Measurements from ENCODE around the gene NEXN.
"Not testable (repeated sequence)": the region's sequence is repeated elsewhere in the genome, so short reads cannot be mapped to it uniquely, and the experiment has no call there.

Gene NEXN

DNA sequence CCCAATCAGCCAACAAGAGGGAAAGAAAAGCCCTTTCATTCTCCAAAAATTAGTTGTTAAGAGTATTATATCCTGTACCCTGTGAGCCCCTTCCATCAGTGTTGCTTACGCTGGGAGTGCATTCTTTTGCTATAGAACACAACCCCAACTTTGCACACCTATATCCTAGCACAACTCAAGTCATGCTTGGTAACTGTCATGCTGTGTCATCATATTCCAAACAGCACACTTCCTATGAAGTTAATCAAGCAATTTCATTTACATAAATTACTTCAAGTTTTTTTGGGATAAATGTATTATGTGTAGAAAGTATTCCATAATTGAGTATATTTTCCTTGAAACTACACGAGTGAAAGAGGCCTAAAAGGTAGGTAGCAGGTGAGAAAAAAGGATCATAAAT lies 70.4 kb downstream of the NEXN start:
- DNase-seq (ENCODE audit: low read depth in 2 of 3, low spot score in 1 of 3), result no peak

DNA sequence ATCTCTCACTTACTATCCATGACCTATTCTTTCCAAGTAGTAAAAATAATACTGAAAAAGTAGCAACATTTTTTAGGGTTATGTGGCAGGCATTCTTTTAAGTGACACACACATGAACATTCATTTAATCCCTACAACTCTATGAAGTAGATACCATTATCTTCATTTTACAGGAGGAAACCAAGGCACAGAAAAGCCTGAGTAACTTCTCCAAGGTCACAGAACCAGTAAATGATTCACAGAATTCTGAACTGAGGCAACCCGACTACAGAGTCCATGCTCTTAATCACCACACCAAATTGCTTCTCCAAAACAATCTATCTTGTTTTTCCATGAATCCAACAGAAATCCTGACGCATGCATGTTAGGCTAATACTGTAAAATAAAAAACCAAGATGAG lies 73.0 kb downstream of the NEXN start:
- DNase-seq (ENCODE audit: low read depth in 2 of 3, low spot score in 1 of 3), result no peak

DNA sequence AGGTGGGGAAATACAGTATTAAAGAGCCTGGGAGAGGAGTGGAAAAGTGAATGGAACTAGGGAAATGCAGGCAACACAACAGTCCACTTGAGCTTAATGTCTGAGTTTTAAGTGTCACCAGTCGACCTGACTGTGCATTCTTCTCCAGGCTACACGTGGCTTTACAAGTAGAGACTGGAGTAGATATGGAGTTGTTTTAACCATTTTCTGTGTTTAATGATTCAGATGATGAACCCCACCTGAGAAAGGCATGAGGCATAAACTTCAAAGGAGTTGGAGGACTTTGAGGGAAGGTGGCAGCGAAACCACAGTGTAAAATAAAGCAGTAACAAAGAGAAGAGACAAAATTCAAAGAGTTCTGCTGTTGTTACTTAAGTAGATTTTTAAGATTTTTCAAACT lies 77.9 kb downstream of the NEXN start:
- no peak for DNase-seq (ENCODE audit: low read depth in 2 of 3, low spot score in 1 of 3)

DNA sequence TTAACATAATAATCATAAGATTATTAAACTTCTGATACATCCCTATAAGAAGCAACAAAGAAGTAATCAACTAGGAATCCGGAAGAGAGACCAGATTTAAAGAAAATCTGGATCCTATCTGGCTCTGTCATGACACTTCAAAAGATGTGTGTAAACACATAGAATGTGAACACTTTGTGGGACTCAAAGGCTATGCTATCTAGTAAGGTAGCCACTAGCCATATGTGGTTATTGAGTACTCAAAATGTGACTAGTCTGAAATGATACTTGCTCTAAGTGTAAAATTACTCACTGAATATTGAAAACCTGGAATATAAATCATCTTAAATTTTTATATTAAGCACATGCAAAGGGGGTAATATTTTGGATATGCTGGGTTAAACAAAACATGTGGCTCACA lies 81.8 kb downstream of the NEXN start:
- DNase-seq (ENCODE audit: low read depth in 2 of 3, low spot score in 1 of 3), result no peak

DNA sequence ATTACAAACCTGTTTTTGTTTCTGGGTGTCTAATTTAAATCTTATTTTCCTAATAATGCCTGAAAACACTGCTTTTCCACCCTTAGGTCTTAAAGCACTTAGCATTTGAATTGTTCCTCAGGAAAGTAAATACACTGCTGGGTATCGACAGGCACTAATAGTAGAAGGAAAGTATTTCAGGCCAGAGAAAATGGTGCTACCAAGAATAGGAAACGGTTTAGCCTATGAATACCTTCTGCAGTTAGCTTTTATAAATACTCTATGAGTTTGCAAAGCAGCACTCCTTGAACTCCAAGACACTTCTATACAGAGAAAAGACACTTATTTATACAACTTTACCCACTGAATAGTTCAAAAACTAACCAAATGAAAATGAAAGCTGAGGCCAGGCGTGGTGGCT lies 83.7 kb downstream of the NEXN start:
- DNase-seq (ENCODE audit: low read depth in 2 of 3, low spot score in 1 of 3), result no peak

DNA sequence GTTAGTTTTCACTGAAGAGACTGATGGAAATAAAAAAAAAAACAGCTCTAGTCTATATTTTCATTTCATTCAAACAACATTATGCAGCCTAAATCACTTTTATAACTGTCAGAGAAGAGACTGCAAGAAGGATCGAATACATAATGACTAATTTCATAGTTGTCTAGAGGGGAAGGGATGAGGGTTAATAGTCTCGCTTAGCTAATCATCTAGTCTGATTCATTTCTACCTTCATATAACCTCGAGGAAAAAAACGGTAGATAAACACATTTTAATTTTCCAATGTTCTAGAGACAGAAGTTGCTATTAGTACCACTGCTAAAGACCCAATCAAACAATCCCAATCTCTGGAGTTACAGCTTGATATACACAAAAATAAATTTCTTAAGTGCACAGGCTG lies 87.0 kb downstream of the NEXN start:
- no peak for DNase-seq (ENCODE audit: low read depth in 2 of 3, low spot score in 1 of 3)

DNA sequence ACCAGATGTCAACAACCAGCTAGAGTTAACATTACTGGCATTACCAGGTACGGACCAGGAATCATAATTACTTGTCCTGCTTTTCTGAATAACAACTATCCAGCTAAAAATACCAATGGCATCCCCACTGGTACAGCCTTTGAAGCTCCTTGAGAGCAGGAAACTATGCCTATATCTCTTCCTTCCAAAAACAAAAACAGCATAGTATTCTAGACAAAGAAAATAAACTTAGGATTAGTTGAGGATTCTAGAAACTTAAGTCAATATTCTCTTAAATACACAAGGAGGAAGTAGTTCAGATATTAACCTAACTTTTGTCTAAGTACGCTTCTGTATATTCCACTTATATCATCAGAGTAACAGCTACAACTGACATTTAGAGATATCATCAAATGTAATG lies 87.5 kb downstream of the NEXN start:
- DNase-seq (ENCODE audit: low read depth in 2 of 3, low spot score in 1 of 3), result no peak

DNA sequence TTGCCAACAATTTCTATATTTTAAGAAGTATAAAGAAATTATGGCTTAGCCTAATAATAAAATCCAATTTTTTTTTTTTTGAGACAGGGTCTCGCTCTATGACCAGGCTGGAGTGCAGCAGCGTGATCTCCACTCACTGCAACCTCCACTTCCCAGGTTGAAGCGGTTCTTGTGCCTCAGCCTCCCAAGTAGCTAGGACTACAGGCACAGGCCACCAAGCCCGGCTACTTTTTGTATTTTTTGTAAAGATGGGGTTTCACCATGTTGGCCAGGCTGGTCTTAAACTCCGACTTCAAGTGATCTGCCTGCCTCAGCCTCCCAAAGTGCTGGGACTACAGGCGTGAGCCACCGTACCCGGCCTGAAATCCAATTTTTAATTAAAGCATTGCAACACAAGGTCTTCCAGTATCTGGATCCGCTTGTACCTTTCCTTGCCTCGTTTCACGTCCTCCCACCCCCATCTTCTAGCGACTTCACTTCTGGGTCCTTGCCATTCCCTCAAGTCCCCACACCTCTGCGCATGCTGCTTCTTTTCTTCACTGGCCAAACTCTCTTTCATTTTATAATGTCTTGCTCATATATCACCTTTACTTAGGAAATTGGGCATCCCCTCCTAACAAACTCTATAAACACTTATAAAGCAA lies 88.1 kb downstream of the NEXN start:
- DNase-seq (ENCODE audit: low read depth in 2 of 3, low spot score in 1 of 3), result no peak

DNA sequence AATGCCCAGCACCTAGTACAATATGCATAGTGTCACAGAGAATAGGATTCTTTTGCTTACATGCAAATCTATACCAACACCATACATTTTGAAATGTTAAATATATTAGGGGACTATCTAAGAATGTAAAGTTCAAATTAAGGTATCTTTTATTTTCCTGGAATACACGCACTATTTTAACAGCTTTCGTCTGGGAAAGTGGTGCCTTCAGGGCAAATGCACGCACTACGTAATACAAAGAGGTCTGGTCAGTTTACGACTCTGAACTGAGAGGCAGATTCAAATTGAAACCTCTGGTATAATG lies 89.5 kb downstream of the NEXN start:
- DNase-seq (ENCODE audit: low read depth in 2 of 3, low spot score in 1 of 3), result no peak

DNA sequence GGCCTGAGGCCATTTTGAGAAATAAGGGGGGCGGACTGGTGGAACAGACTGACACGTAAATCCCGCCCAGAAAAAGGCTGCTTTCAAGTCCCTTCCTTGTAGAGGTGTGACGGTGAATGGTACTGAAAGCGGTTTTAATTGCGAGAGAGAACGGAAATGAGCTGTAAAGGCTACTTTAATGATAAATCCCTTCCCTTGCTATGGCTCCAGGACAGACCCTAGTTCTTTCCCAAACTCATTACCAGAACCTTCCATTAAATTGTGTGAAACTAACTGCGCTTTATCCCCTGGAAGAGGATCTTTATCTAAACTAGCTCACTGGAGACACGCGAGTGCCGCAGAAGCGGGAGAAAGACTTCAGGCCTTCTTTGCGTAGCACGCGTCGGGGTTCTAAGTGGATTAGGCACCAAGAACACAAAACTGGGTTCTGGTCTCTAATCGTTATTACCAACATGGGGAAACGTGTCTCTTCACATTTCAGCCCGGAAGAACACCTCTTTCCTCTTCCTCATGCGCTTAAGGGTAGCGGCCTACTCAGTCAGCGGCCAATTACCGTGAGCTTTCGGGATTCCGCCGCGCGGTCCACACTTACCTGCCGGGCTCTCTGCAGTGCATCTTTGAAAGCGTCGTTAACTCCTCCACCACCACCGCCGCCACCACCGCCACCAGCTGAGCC lies 90.0 kb downstream of the NEXN start:
- peak; percentile 65 to 77 (median 70) for DNase-seq (ENCODE audit: low read depth in 2 of 3, low spot score in 1 of 3)

DNA sequence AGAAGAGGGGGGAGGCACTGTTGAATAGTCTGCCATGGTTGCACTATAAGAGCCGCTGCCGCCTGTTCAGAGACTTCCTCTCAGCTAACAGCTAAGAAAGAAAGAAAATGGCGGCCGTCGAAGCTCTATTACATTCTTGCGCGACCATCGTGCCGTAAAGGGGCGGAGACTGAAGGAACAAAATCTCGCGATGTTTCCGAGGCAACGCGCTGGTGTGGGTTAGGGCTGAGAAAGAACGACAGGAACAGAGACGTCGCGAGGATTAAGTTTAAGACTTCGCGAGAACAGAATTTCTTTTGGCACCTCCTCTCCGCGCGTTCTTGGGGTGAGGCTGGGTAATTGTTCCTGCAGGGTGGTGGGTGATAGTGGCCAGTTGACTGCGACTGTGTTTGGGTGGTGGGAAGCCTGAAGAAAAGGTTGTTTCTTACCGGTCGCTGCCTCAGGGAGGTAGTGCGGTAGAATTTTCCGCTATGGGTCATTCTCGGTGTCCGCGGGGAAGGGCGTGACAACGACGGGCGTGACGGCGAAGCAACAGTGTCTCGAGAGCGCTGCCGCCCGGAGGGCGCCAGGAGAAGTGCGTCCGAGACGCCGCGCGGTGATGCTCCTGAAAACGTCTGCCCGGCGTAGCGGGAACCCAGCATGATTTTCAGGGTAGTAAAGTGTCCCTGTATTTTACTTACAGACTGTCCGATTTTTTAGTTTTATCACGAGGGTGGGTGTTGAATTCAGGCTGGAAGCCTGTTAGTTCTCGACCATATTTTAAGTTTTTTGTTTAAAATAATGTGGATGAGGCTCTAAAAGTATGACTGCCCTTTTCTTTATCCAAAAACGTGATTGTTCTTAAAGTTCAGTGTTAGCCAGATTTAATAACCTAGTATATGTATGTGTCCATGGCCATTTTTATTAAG lies 90.8 kb downstream of the NEXN start, which contains the start of gene FUBP1:
TSS of gene FUBP1 (minus strand) at position 104 of the 908 bp plus-strand sequence. CDS start at position 36, 68 bp downstream.
- DNase-seq (ENCODE audit: low read depth in 2 of 3, low spot score in 1 of 3), result peak; percentile 92 to 98 (median 95)

DNA sequence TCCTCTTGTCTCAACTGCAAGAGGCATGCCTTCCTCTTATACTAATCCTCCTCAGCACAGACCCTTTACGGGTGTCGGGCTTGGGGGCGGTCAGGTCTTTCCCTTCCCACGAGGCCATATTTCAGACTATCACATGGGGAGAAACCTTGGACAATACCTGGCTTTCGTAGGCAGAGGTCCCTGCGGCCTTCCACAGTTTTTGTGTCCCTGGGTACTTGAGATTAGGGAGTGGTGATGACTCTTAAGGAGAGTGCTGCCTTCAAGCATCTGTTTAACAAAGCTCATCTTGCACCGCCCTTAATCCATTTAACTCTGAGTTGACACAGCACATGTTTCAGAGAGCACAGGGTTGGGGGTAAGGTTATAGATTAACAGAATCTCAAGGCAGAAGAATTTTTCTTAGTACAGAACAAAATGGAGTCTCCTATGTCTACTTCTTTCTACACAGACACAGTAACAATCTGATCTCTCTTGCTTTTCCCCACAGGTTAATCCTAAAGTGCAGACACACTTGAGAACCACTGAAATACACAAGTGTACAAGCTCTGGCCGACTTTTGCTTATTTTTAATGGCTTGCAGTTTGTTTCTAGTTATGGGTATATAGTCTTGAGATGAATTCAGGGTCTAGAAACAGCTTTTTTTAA lies 95.0 kb downstream of the NEXN start:
- DNase-seq (ENCODE audit: low read depth in 2 of 3, low spot score in 1 of 3), result not testable (repeated sequence)

DNA sequence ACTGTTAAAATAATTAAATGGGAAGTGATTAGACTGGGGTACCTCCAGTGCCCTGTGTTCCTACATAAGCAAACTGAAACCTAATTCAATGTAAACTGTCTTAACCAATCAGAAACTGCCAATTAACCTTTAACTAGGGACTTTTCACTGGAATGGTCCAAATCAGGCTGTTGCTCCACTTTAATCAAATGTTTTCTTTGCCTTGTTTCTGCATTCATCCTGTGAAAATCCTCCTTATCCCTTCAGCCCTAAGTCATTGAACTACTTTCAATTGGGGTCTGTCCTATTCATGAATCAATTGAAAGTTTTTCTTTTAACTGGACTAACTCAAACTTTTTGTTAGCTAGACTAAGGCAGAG lies 95.6 kb downstream of the NEXN start:
- no peak for DNase-seq (ENCODE audit: low read depth in 2 of 3, low spot score in 1 of 3)

DNA sequence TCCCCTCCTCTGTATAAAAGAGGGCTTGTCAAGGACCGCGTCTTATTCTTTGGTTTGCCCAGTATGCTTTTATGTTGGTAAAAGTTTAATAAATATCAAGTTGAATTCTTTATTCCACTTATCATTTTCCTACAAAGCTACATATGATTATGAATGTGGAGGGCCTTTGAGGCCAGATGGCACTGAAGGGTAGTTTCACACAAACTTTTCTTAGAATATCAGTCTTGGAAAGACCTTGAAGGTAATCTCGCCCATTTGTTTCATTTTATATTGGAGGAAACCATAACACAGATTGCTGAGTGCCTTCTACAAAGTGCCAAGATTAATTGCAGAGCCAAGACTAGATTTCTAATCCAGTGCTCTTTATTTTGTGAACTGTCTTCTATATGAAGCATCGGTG lies 96.2 kb downstream of the NEXN start:
- no peak for DNase-seq (ENCODE audit: low read depth in 2 of 3, low spot score in 1 of 3)

DNA sequence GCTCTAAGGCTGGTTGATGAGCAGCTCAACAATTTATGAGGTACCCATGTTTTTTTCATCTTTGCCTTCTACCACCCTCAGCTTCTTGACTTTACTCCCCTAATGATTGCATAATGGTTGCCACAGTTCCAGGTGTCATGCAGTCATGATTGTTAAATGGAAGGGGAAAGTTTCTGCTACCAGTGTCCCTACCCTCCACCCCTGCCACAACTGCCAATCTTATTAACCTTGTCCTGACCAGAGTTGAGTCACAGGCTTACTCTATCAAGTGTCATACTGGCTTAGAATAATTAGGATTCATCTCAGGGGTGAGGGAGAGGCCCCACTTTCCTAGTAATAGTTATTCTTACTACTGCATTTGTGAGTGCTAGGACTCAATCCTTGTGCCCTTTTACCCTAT lies 98.4 kb downstream of the NEXN start:
- peak in 1 of 3 donors; percentile 14 for DNase-seq (ENCODE audit: low read depth in 2 of 3, low spot score in 1 of 3)

DNA sequence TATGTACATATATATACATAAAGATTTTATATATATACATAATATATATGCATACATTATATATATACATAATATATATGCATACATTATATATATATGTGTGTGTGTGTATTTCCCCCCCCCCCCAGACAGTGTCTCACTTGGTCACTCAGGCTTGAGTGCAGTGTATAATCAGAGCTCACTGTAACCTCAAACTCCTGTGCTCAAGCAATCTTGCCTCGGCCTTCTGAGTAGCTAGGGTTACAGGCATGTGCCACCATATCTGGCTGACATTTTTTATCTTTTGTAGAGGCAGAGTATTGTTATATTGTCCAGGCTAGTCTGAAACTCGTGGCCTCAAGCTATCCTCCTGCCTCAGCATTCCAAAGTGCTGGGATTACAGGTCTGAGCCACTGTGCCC lies 99.5 kb downstream of the NEXN start:
- no peak for DNase-seq (ENCODE audit: low read depth in 2 of 3, low spot score in 1 of 3)

DNA sequence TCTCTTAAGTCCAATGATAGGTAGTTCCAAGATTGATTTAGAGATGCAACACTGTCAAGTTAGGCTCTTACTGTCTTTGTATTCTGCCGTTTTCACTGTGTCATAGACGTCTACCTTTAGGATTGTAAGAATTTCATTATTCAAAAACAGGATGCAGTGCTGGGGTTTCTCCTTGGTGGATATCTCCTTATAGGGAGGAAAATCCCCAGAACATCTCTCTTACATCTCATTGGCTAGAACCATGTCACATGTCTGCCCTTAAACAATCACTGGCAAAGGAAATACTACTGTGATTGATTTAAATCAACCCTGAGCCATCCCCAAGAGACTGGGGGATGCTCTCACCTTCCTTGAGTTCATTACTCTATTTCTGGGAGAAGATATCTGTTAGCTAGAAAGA lies 101.3 kb downstream of the NEXN start:
- DNase-seq (ENCODE audit: low read depth in 2 of 3, low spot score in 1 of 3), result no peak

DNA sequence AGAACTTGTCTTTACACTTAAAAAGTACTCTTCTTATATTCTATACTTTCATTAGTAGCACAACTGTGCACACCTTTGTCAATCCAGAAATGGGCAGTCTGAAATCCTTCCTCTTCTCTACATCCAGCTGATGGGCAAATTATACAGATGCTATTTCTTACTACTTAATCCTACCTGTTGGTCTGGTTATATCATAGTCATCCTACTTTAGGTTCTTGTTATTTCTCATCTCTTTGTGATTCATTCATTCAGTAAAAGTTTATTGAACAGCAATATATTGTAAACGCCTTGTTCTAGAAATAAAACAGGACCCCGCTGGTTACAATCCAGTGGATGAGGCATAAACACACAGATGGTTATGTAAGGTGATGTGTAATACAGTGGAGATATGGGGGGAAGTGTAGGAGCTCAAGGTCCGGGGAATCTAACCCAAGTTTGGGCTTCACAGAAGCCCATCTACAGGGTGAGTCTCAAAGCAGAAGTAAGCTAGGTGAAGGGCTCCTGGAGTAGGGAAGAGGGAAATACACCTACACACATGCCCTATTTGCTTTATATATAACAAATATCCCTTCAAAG lies 102.3 kb downstream of the NEXN start:
- no peak for DNase-seq (ENCODE audit: low read depth in 2 of 3, low spot score in 1 of 3)

DNA sequence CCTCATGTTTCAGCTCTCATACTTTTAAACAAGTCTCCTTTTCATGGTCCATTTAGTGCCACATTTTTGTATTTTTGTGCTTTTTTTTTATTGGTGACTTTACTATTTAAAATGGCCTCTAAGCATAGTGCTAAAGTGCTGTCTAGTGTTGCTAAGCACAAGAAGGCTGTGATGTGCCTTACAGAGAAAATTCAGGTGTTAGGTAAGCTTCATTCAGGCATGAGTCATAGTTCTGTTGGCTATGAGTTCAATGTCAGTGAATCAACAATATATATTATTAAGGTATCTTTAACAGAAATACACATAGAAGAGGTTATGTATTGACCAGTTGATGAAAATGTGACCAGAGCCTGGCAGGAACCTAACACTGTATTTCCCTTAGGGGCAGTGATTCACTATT lies 103.2 kb downstream of the NEXN start:
- no peak for DNase-seq (ENCODE audit: low read depth in 2 of 3, low spot score in 1 of 3)

Measured in stimulated activated CD4-positive, alpha-beta T cell treated with anti-CD3 and anti-CD28 coated beads, Interleukin-12 subunit alpha, Interleukin-12 subunit beta, amount 100 ng/mL, for 48 hours (primary cell).